Glutamatergic neuron (in vitro differentiated cells): ENCODE measurements around the gene OR2A1. TPM values are rescaled to one million over a fixed set of nuclear protein-coding genes. Genes with fewer than 3 reads are reported as not detected.
"Not testable (repeated sequence)": the region's sequence is repeated elsewhere in the genome, so short reads cannot be mapped to it uniquely, and the experiment has no call there.

Experiments used
- DNase-seq: peaks from one replicate; pipeline ENCODE4 v3.0.0; 2022
- H3K27ac Mint-ChIP-seq: one replicate; pipeline ENCODE4 v1.8.0; 2020; ENCODE audit warnings: mild to moderate bottlenecking, mixed read lengths, inconsistent platforms; ENCODE audit not compliant: unreplicated experiment
- H3K27me3 Mint-ChIP-seq: one replicate; pipeline ENCODE4 v1.8.0; 2020; ENCODE audit warnings: mild to moderate bottlenecking, moderate library complexity, mixed read lengths, inconsistent platforms; ENCODE audit not compliant: unreplicated experiment
- H3K36me3 Mint-ChIP-seq: one replicate; pipeline ENCODE4 v1.8.0; 2020; ENCODE audit warnings: mild to moderate bottlenecking, mixed read lengths, inconsistent platforms; ENCODE audit not compliant: unreplicated experiment
- H3K4me1 Mint-ChIP-seq: one replicate; pipeline ENCODE4 v1.8.0; 2020; ENCODE audit warnings: mild to moderate bottlenecking, low read depth, mixed read lengths, inconsistent platforms; ENCODE audit not compliant: unreplicated experiment
- H3K4me3 Mint-ChIP-seq: one replicate; pipeline ENCODE4 v1.8.0; 2020; ENCODE audit warnings: mild to moderate bottlenecking, mixed read lengths, inconsistent platforms; ENCODE audit not compliant: unreplicated experiment
- H3K9me3 Mint-ChIP-seq: one replicate; pipeline ENCODE4 v1.8.0; 2020; ENCODE audit warnings: mild to moderate bottlenecking, moderate library complexity, mixed read lengths, inconsistent platforms; ENCODE audit not compliant: unreplicated experiment
- long read RNA-seq: library from polyadenylated mRNA; unstranded; transcript quantifications from one replicate; pipeline ENCODE4 v2.0.0, GENCODE V29; 2020; ENCODE audit not compliant: unreplicated experiment
- total RNA-seq: library from RNA; stranded (reverse); fragmentation: NEBNext Ultra II Directional; extraction: Animal tissue kit (Norgen Biotek cat#: 25700); gene quantifications from one replicate; pipeline ENCODE4 v1.2.1, GENCODE V29; 2021; ENCODE audit not compliant: unreplicated experiment

The OR2A1 gene, protein sequence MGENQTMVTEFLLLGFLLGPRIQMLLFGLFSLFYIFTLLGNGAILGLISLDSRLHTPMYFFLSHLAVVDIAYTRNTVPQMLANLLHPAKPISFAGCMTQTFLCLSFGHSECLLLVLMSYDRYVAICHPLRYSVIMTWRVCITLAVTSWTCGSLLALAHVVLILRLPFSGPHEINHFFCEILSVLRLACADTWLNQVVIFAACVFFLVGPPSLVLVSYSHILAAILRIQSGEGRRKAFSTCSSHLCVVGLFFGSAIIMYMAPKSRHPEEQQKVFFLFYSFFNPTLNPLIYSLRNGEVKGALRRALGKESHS
- not detected for total RNA-seq
- long read RNA-seq, result 0 reads

DNA sequence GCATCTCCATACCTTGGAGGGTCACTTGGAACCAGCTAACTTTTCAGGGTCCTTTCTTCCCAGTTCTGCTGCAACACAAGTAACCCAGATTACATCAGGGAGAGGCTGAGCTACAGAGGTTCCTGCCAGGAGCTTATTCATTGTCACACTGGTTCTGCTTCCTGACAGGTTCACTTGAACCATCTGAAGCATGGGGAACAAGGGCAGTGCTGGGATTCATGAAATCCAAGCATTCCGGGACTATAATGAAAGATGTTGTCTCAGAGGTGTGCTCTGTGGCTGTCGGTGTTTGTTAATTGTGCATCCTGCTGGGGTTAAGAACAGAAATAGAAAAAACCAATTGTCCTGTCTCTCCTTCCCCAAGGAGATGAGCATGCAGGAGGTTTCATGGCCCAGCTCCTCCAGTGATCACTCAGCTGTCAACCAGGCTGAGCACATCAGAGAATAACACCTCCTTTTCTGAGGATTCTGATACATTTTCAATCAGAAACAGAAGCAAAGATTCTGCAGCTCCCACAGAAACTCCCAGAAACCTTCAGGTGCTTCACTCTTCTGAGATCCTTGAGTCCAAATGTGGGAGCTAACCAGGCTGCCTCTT, at the start of gene OR2A1:
TSS of gene OR2A1 (plus strand) at position 548 of the 598 bp plus-strand sequence. CDS start 5,706 bp downstream, outside the sequence.
- not testable (repeated sequence) for H3K36me3 Mint-ChIP-seq, H3K9me3 Mint-ChIP-seq, DNase-seq, H3K27me3 Mint-ChIP-seq, H3K27ac Mint-ChIP-seq, H3K4me1 Mint-ChIP-seq, H3K4me3 Mint-ChIP-seq

DNA sequence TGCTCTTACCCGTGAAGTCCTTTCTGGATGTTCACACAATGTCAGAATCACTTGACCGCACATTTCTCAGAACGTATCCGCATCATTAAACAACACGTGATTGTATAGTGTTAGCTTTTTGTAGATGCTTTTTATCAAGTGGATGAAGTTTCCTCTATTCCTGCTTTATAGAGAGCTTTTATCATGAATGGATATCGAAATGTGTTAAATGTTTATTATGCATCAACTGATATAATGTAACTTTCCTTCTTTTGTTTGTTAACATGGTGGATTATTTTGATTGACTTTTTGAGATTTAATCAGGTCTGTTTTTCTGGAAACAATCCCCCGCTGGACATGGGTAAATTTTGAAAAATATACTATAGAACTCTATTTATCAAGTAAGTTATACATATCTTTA, 47.5 kb upstream of the OR2A1 start, which contains the start of gene OR2A7:
TSS of gene OR2A7 (minus strand) at position 101 of the 400 bp plus-strand sequence. CDS start 5,164 bp downstream, outside the sequence.
- not testable (repeated sequence) for H3K27ac Mint-ChIP-seq, H3K4me3 Mint-ChIP-seq, H3K36me3 Mint-ChIP-seq, H3K4me1 Mint-ChIP-seq, H3K27me3 Mint-ChIP-seq, H3K9me3 Mint-ChIP-seq, DNase-seq

DNA sequence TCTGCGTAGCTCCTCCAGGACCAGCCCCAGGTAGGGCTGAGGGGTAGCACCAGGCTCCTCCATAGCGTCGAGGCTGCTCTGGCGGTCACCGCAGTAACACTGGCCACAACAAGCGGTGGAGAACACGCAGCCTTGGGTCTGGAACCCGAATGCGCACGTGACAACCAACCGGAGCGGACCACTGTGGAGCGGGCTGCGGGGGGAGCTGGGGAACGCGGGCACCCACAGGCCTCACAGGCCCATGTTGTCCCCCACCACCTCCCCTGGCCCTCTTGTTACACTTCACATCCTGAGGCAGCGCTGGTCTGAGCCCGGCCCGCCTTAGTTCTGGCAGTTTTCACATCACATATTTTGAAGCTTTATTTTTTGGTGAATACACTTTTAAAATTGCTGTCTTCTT, 43.0 kb upstream of the OR2A1 start, which contains the start of gene CTAGE8:
TSS of gene CTAGE8 (minus strand) at position 101 of the 400 bp plus-strand sequence. CDS start at position 63, 38 bp downstream.
- H3K36me3 Mint-ChIP-seq, H3K4me3 Mint-ChIP-seq, H3K27ac Mint-ChIP-seq, H3K9me3 Mint-ChIP-seq, DNase-seq, H3K4me1 Mint-ChIP-seq, H3K27me3 Mint-ChIP-seq: not testable (repeated sequence)

DNA sequence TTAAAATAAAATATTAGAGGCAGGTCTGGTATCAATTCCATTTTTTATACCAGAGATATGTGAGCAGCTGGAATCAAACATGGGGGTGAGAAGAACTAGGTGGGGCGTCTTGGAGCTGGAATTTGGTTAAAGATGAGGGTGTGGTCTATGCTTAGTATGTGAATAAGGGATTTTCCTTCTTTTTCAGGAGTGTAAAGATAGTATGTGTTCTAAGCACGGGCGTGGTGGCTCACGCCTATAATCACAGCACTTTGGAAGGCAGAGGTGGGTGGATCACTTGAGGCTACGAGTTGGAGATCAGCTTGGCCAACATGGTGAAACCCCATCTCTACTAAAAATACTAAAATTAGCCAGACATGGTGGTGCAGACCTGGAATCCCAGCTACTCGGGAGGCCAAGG, 36.9 kb upstream of the OR2A1 start:
- not testable (repeated sequence) for DNase-seq, H3K27ac Mint-ChIP-seq, H3K4me3 Mint-ChIP-seq, H3K36me3 Mint-ChIP-seq, H3K4me1 Mint-ChIP-seq, H3K27me3 Mint-ChIP-seq, H3K9me3 Mint-ChIP-seq

DNA sequence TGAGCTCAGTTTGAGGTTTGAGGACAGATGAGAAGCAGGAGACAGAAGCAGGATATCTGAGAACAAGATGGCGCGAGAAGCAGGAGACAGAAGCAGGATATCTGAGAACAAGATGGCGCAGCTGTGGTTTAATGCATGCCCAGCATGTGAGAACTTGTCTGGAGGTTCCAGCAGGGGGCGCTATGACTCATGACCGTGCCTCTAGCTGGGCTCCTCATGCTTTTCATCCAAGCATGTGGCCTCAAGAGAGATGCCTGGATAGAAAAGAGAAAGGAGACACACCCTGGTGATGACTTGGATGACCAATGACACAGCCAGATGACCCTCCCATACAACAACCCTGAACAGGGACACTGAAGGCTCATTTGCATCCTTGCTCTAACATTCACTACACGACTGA, 32.2 kb upstream of the OR2A1 start:
- not testable (repeated sequence) for H3K4me3 Mint-ChIP-seq, H3K9me3 Mint-ChIP-seq, H3K36me3 Mint-ChIP-seq, H3K27ac Mint-ChIP-seq, DNase-seq, H3K4me1 Mint-ChIP-seq, H3K27me3 Mint-ChIP-seq

DNA sequence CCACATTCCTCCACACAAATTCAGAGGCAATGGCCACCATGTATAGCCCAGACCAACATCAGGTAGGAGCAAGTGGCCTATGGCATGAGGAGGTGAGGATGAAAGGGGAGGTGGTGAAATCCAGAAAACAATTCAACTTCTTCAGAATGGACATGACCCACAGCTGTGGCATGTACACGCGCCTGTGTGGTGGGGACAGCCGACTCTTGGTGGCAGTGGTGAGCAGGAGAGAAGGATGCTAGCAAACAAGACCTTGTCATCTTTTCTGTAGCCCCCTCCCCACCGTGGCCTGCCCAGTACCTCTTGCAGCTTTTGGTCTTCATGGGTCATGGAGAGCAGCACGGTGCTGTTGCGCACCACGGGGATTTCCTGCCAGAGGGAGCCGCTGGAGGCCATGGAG, 30.2 kb upstream of the OR2A1 start:
- H3K36me3 Mint-ChIP-seq, result not testable (repeated sequence)

DNA sequence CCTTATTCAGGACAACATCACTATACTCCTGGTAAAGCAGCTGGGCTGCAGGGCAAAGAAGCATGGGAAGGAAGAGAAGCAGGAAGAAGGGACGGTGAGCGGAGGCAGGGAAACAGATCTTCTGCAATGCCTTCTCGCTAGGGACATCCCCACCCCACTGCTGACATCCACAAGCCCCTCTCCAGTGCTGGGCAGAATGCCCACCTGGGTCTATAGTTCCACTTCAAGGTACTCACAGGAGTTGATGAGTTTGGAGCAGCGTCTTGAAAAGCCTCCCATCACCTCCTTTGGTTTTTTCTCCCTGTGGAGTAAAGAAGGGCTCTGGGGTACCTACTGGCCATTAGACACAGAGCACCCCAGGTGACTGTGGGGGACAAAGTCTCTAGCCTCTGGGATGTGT, 29.7 kb upstream of the OR2A1 start:
- not testable (repeated sequence) for H3K27me3 Mint-ChIP-seq, H3K9me3 Mint-ChIP-seq, H3K36me3 Mint-ChIP-seq, H3K4me3 Mint-ChIP-seq, DNase-seq, H3K27ac Mint-ChIP-seq, H3K4me1 Mint-ChIP-seq

More for the DNA sequence above, 30.2 kb upstream of the OR2A1 start:
- not testable (repeated sequence) for H3K27ac Mint-ChIP-seq, H3K4me1 Mint-ChIP-seq, DNase-seq, H3K4me3 Mint-ChIP-seq, H3K9me3 Mint-ChIP-seq, H3K27me3 Mint-ChIP-seq

DNA sequence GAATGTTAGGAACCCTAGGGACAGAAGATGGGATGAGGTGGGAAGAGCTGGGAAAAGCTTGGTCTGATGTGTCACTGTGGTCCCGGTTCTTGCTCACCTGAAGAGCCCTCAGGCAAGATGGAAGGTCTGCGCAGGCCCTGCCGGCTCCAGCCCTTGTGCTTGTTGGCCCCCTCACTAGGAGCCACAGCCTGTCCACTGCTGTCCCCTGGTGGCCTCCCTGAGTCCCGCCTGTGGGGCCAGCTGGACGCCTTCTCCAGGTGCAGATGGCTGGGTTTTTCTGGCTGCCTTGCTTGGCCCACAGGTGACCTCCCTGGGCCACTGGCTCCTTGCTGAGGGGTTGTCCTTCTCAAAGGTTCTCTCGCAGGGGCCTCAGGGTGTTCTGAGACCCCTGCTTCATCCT, 28.5 kb upstream of the OR2A1 start:
- not testable (repeated sequence) for H3K9me3 Mint-ChIP-seq, DNase-seq, H3K27me3 Mint-ChIP-seq, H3K4me3 Mint-ChIP-seq, H3K36me3 Mint-ChIP-seq, H3K27ac Mint-ChIP-seq, H3K4me1 Mint-ChIP-seq

DNA sequence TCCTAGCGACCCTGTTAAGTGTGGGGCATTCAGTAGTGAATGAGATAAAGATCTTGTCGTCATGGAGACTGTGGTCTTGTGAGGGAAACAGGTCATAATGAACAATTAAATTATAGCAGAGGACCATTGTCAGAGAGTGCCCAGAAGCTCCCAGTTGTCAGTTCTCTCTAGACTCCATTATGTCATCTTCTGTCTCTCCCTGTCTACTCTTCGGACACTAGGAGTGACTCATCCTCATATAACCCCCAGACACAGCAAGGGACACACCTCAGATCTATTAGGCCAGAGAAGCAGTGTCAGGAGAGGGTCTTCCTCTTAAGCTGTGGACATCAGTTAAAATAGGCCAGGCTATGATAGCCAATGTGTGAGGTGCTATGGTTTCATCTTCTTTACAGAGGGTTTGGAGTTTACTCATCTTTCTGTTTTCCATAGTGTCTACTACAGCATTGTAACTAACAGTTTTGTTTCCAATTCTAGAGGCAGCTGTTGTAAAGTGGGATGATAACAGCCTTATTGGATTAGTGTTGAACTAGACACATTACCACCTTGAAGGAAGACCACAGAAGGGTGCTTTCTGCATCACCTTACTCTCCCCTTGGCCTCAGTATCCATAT, 24.9 kb upstream of the OR2A1 start:
- H3K4me1 Mint-ChIP-seq, H3K36me3 Mint-ChIP-seq, DNase-seq, H3K4me3 Mint-ChIP-seq, H3K27ac Mint-ChIP-seq, H3K9me3 Mint-ChIP-seq, H3K27me3 Mint-ChIP-seq: not testable (repeated sequence)

DNA sequence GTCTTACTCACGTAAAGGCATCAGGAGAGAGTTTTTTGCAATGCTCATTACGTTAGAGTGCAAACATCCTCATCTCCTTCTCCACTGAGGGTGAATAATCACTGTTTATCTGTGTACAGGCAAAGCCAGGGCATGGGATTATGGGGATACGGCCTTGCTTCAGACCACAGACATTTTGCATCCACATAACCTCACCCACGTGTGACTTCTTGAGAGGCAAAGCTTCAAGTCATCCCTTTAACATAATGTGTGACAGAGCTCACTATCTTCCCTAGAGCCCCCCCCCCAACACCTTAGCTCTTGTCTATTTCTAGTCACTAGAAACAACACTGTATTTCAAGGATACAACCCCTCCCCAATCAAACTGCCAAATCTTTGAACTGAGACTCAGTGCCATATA, 20.6 kb upstream of the OR2A1 start:
- H3K4me1 Mint-ChIP-seq, H3K36me3 Mint-ChIP-seq, H3K27ac Mint-ChIP-seq, H3K4me3 Mint-ChIP-seq, DNase-seq, H3K27me3 Mint-ChIP-seq, H3K9me3 Mint-ChIP-seq: not testable (repeated sequence)

DNA sequence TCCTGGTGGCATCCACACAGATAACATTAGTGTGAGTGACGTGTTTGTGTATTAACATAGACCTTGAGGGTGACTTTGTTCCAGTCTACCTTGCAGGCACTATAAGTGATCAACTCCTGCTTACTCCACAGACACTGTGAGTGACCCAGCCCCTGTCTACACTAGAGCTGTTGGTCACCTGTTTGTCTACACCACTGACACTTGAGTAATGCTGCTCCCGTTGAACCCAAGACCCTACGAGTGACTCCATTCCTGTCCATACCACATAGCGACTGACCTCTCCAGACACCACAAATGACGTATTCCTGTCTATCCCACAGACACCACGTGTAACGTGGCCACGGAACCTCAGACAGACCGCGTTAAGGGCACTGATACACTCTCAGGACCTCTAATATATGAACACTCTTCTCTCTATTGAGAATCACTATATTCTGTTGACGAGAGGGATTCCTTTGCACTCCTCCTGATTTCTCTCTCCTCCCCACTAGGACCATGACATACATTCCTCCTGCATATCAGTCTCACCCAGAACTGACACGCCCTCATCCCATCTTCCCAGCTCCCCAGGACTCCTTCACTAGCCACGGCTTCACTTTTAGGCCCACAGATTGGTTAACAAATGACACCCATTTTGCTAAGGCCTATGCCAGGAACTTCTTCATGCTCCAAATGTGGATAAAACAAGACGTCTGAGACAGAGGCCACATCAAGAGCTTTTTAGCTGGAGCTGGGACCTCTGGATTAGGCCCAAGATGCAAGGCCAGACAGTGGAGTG, 19.6 kb upstream of the OR2A1 start:
- not testable (repeated sequence) for H3K4me3 Mint-ChIP-seq, DNase-seq, H3K27ac Mint-ChIP-seq, H3K4me1 Mint-ChIP-seq, H3K27me3 Mint-ChIP-seq, H3K36me3 Mint-ChIP-seq, H3K9me3 Mint-ChIP-seq
